ENCODE measurements around the gene IRF1. TPM values are rescaled to one million over a fixed set of nuclear protein-coding genes. Genes with fewer than 3 reads are reported as not detected.

Gene IRF1
- polyA plus RNA-seq, 3 donors, result 125 to 363 (median 129) TPM

GRCh38 chr5:132455614-132456115 is 34.9 kb downstream of the IRF1 start:
- peaks cover 80 to 85% of the 10 kb centered on the region in 2 donors for H3K4me1 ChIP-seq (ENCODE audit: control insufficient read depth in 1 of 2, insufficient read depth in 2 of 2, low read length in 2 of 2)
- no peak for DNase-seq
- no peaks in the 10 kb centered on the region for H3K9me3 ChIP-seq (replicated peaks in 1 of 2; ENCODE audit: control insufficient read depth in 1 of 2, insufficient read depth in 1 of 2, low read length in 2 of 2)
- Mint-ChIP-seq H3K4me1 (peaks cover 85% of the 10 kb centered on the region), H3K27ac (peak overlapping the region; percentile 99 to 100 (median 100)), H3K36me3 (peaks cover 26 to 34% of the 10 kb centered on the region in 2 donors), H3K9me3 (peaks cover 0 to 4% (median 0%) of the 10 kb centered on the region in 7 donors), H3K4me3 (peak overlapping the region; percentile 62 to 74), H3K27me3 (ENCODE audit: low read depth in 3 of 3) (peaks cover 0 to 8% (median 0%) of the 10 kb centered on the region in 3 donors)
- peak overlapping the region; percentile 57 for H3K4me2 ChIP-seq (replicated peaks; ENCODE audit: extremely low read depth, low read length, poor library complexity, severe bottlenecking)
- peak overlapping the region; percentile 30 for H2AFZ ChIP-seq (ENCODE audit: insufficient read depth, low read depth, low read length, poor library complexity, severe bottlenecking)
- no peaks in the 10 kb centered on the region for H4K20me1 ChIP-seq (ENCODE audit: insufficient read depth, low read length)
- peak overlapping the region; percentile 99 for H3K27ac ChIP-seq (ENCODE audit: low read depth in 1 of 2, low read length in 2 of 2)
- H3K27me3 ChIP-seq (ENCODE audit: control insufficient read depth in 2 of 2, insufficient read depth in 2 of 2, low read length in 2 of 2), result no peaks in the 10 kb centered on the region
- peaks cover 12% of the 10 kb centered on the region for H3K79me2 ChIP-seq (ENCODE audit: insufficient read depth, low read length)
- WGBS (ENCODE audit: insufficient coverage), result 54% methylated on average over 3 of the region's 5 CpGs
- peak overlapping the region in 2 of 3 experiments; percentile 1 to 55 for H3K4me3 ChIP-seq (replicated peaks in 1 of 3; ENCODE audit: low read depth in 2 of 3, low read length in 3 of 3)
- TF ChIP-seq CTCF (IDR thresholded peaks at IDR 0.05), result no peak
- peak overlapping the region; percentile 82 for H3K9ac ChIP-seq (ENCODE audit: insufficient read depth, low read length, poor library complexity, severe bottlenecking)
- intact Hi-C loops (cut with micrococcal nuclease), result loop anchor here in 1 of 2 donors (2.0 kb wide), 2 partner anchors 17 to 29 kb away; no protein-coding TSS in a partner anchor
- H3K36me3 ChIP-seq (replicated peaks in 1 of 2; ENCODE audit: control insufficient read depth in 1 of 2, insufficient read depth in 2 of 2, low read length in 2 of 2), result peaks cover 3 to 11% of the 10 kb centered on the region in 2 donors

- Histone ChIP-seq H4K20me1 (ENCODE audit: insufficient read depth, low read length) (no peaks in the 10 kb centered on the region), H3K27ac (ENCODE audit: low read depth in 1 of 2, low read length in 2 of 2) (peak overlapping the region; percentile 99), H3K36me3 (replicated peaks in 1 of 2; ENCODE audit: control insufficient read depth in 1 of 2, insufficient read depth in 2 of 2, low read length in 2 of 2) (peaks cover 9 to 20% of the 10 kb centered on the region in 2 donors), H3K4me2 (replicated peaks; ENCODE audit: extremely low read depth, low read length, poor library complexity, severe bottlenecking) (no peak overlapping the region), H3K9ac (ENCODE audit: insufficient read depth, low read length, poor library complexity, severe bottlenecking) (no peak overlapping the region), H3K9me3 (replicated peaks in 1 of 2; ENCODE audit: control insufficient read depth in 1 of 2, insufficient read depth in 1 of 2, low read length in 2 of 2) (no peaks in the 10 kb centered on the region), H3K79me2 (ENCODE audit: insufficient read depth, low read length) (peaks cover 14% of the 10 kb centered on the region), H2AFZ (ENCODE audit: insufficient read depth, low read depth, low read length, poor library complexity, severe bottlenecking) (no peak overlapping the region), H3K27me3 (ENCODE audit: control insufficient read depth in 2 of 2, insufficient read depth in 2 of 2, low read length in 2 of 2) (no peaks in the 10 kb centered on the region), H3K4me3 (replicated peaks in 1 of 3; ENCODE audit: low read depth in 2 of 3, low read length in 3 of 3) (peak overlapping the region in 1 of 3 experiments; percentile 13), H3K4me1 (ENCODE audit: control insufficient read depth in 1 of 2, insufficient read depth in 2 of 2, low read length in 2 of 2) (peaks cover 67 to 72% of the 10 kb centered on the region in 2 donors)
- H3K27me3 Mint-ChIP-seq (ENCODE audit: low read depth in 3 of 3), result peaks cover 0 to 8% (median 0%) of the 10 kb centered on the region in 3 donors
- H3K4me1 Mint-ChIP-seq, result peaks cover 72% of the 10 kb centered on the region
- H3K4me3 Mint-ChIP-seq, result no peak overlapping the region
- intact Hi-C loops (cut with micrococcal nuclease), result no loop called here
- TF ChIP-seq CTCF (IDR thresholded peaks at IDR 0.05), result no peak
- no CpG with 5 or more reads among the region's 2 CpGs for WGBS (ENCODE audit: insufficient coverage)
- H3K27ac Mint-ChIP-seq, result peak overlapping the region; percentile 99 to 100 (median 100)
- H3K36me3 Mint-ChIP-seq, result peaks cover 32 to 40% of the 10 kb centered on the region in 2 donors
- peaks cover 0 to 4% (median 0%) of the 10 kb centered on the region in 7 donors for H3K9me3 Mint-ChIP-seq
- DNase-seq, result no peak
These were observed 36.2 kb downstream of the IRF1 start for GRCh38 chr5:132454361-132454760.
